ENCODE results near the gene ANO4.
"Not testable (repeated sequence)": the region's sequence is repeated elsewhere in the genome, so short reads cannot be mapped to it uniquely, and the experiment has no call there.

The ANO4 gene

GRCh38 chr12:101062508-101062907, 267.9 kb downstream of the ANO4 start:
- not testable (repeated sequence) for H3K4me1 ChIP-seq (ENCODE audit: control insufficient read depth, insufficient read depth, low read length, poor library complexity, severe bottlenecking); H3K27me3 ChIP-seq (replicated peaks; ENCODE audit: control insufficient read depth, insufficient read depth, low read length, poor library complexity, severe bottlenecking)

GRCh38 chr12:101064721-101065120, 270.1 kb downstream of the ANO4 start:
- no peak overlapping the region for H3K27ac ChIP-seq (ENCODE audit: insufficient read depth, low read length, poor library complexity, severe bottlenecking)
- no peak for DNase-seq
- no peaks in the 10 kb centered on the region for H3K9me3 ChIP-seq (ENCODE audit: control insufficient read depth, low read length)
- H3K4me3 ChIP-seq (ENCODE audit: insufficient read depth, low read depth, low read length, poor library complexity, severe bottlenecking) = no peak overlapping the region
- H3K27me3 ChIP-seq (replicated peaks; ENCODE audit: control insufficient read depth, insufficient read depth, low read length, poor library complexity, severe bottlenecking) = no peaks in the 10 kb centered on the region
- H3K36me3 ChIP-seq (ENCODE audit: control insufficient read depth, insufficient read depth, low read length) = no peaks in the 10 kb centered on the region
- no peaks in the 10 kb centered on the region for H3K4me1 ChIP-seq (ENCODE audit: control insufficient read depth, insufficient read depth, low read length, poor library complexity, severe bottlenecking)

More at GRCh38 chr12:101062508-101062907, 267.9 kb downstream of the ANO4 start:
- not testable (repeated sequence) for H3K27ac ChIP-seq (ENCODE audit: insufficient read depth, low read length, poor library complexity, severe bottlenecking); H3K36me3 ChIP-seq (ENCODE audit: control insufficient read depth, insufficient read depth, low read length); H3K4me3 ChIP-seq (ENCODE audit: insufficient read depth, low read depth, low read length, poor library complexity, severe bottlenecking); H3K9me3 ChIP-seq (ENCODE audit: control insufficient read depth, low read length); DNase-seq

GRCh38 chr12:101066489-101066888, 271.9 kb downstream of the ANO4 start:
- H3K4me1 ChIP-seq (ENCODE audit: control insufficient read depth, insufficient read depth, low read length, poor library complexity, severe bottlenecking) = no peaks in the 10 kb centered on the region
- no peaks in the 10 kb centered on the region for H3K27me3 ChIP-seq (replicated peaks; ENCODE audit: control insufficient read depth, insufficient read depth, low read length, poor library complexity, severe bottlenecking)
- H3K36me3 ChIP-seq (ENCODE audit: control insufficient read depth, insufficient read depth, low read length) = no peaks in the 10 kb centered on the region
- H3K9me3 ChIP-seq (ENCODE audit: control insufficient read depth, low read length) = no peaks in the 10 kb centered on the region
- no peak overlapping the region for H3K27ac ChIP-seq (ENCODE audit: insufficient read depth, low read length, poor library complexity, severe bottlenecking)
- no peak overlapping the region for H3K4me3 ChIP-seq (ENCODE audit: insufficient read depth, low read depth, low read length, poor library complexity, severe bottlenecking)
- no peak for DNase-seq

DNA sequence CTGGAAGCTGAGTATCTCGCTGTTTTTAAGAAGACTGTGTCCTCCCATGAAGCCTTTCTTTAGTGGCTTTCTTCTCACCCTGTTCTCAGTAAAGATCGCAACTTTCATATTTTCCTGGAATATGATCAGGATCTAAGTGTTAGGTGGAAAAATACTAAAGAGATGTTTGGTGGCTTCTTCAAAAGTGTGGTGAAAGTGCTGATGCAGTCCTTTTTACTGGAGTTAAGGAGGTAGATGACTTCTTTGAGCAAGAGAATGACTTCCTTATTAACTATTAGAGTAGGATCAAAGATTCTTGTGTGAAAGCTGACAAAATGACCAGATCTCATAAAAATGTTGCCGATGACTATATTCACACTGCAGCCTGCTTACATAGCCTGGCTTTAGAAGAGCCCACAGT, 273.8 kb downstream of the ANO4 start:
- Histone ChIP-seq H3K4me3 (ENCODE audit: insufficient read depth, low read depth, low read length, poor library complexity, severe bottlenecking) (no peak overlapping the region), H3K27ac (ENCODE audit: insufficient read depth, low read length, poor library complexity, severe bottlenecking) (no peak overlapping the region), H3K4me1 (ENCODE audit: control insufficient read depth, insufficient read depth, low read length, poor library complexity, severe bottlenecking) (no peaks in the 10 kb centered on the region), H3K27me3 (replicated peaks; ENCODE audit: control insufficient read depth, insufficient read depth, low read length, poor library complexity, severe bottlenecking) (no peaks in the 10 kb centered on the region), H3K36me3 (ENCODE audit: control insufficient read depth, insufficient read depth, low read length) (no peaks in the 10 kb centered on the region), H3K9me3 (ENCODE audit: control insufficient read depth, low read length) (no peaks in the 10 kb centered on the region)
- DNase-seq = no peak

DNA sequence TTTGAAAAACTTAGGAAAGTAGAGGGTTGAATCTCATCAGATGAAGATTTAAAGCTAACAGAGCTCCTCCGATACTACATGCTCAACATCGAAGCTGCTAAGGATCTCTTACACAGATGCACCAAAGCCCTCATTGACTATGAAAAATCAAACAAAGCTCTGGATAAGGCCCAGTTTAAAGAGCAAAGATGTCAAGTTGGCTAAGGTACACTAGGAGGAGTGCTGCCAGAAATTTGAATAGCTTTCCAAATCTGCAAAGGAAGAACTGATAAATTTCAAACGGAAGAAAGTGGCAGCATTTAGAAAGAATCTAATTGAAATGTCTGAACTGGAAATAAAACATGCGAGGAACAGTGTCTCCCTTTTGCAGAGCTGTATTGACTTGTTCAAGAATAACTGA, 274.3 kb downstream of the ANO4 start:
- no peaks in the 10 kb centered on the region for H3K4me1 ChIP-seq (ENCODE audit: control insufficient read depth, insufficient read depth, low read length, poor library complexity, severe bottlenecking)
- H3K36me3 ChIP-seq (ENCODE audit: control insufficient read depth, insufficient read depth, low read length) = no peaks in the 10 kb centered on the region
- no peak for DNase-seq
- H3K9me3 ChIP-seq (ENCODE audit: control insufficient read depth, low read length) = no peaks in the 10 kb centered on the region
- no peaks in the 10 kb centered on the region for H3K27me3 ChIP-seq (replicated peaks; ENCODE audit: control insufficient read depth, insufficient read depth, low read length, poor library complexity, severe bottlenecking)
- H3K27ac ChIP-seq (ENCODE audit: insufficient read depth, low read length, poor library complexity, severe bottlenecking) = no peak overlapping the region
- H3K4me3 ChIP-seq (ENCODE audit: insufficient read depth, low read depth, low read length, poor library complexity, severe bottlenecking) = no peak overlapping the region

DNA sequence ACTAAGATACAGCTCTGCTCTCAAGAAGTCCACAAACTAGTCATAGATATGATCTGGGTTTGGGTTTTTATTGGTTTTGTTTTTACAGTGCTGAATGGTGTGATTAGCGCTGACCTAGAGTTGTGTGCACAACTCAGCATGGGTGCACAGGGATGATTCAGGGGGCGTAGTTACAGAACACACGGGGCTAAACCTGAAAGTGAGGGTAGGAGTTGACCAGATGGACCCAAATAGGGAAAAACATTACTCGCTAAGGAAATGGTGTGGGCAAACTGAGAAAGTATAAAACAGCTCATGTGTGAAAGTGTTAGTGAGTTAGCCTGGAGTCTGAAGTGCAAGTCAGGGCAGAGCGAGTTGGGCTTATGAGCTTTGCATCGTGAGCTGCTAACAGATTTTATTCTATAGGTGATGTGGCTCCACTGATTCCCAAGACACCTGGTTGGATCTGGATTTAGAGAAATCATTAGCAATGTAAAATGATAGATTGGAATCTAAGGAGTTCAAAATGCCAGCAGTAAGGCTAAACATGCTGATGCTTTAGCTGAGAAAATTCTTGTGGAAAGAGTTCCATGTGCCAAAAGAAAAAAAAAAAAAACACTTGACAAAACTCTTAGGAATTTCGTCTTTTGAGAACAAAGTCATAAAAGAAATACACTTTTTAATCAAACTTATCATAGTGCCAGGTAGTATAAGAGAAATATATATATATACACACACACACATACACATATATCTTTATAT, 280.5 kb downstream of the ANO4 start:
- Histone ChIP-seq H3K36me3 (ENCODE audit: control insufficient read depth, insufficient read depth, low read length) (no peaks in the 10 kb centered on the region), H3K27me3 (replicated peaks; ENCODE audit: control insufficient read depth, insufficient read depth, low read length, poor library complexity, severe bottlenecking) (no peaks in the 10 kb centered on the region), H3K27ac (ENCODE audit: insufficient read depth, low read length, poor library complexity, severe bottlenecking) (no peak overlapping the region), H3K4me1 (ENCODE audit: control insufficient read depth, insufficient read depth, low read length, poor library complexity, severe bottlenecking) (no peaks in the 10 kb centered on the region), H3K4me3 (ENCODE audit: insufficient read depth, low read depth, low read length, poor library complexity, severe bottlenecking) (no peak overlapping the region), H3K9me3 (ENCODE audit: control insufficient read depth, low read length) (no peaks in the 10 kb centered on the region)
- DNase-seq = no peak

DNA sequence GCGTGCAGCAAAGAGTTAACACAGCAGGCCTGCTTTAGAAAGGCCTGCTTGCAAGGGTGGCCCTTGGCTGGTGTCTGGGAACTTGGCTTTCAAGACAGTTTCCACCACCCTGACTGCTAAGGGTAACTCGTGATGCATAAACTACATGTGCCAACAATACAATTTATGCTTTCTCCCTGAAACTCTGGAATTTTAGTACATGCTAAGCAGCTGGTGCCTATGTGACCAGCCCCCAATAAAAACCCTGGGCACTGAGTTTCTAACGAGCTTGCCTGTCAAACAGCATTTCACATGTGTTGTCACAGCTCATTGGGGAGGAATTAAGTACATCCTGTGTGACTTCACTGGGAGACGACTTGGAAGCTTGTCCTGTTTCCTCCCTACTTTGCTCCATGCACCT, 282.3 kb downstream of the ANO4 start:
- Histone ChIP-seq H3K27ac (ENCODE audit: insufficient read depth, low read length, poor library complexity, severe bottlenecking) (no peak overlapping the region), H3K36me3 (ENCODE audit: control insufficient read depth, insufficient read depth, low read length) (no peaks in the 10 kb centered on the region), H3K4me1 (ENCODE audit: control insufficient read depth, insufficient read depth, low read length, poor library complexity, severe bottlenecking) (no peaks in the 10 kb centered on the region), H3K27me3 (replicated peaks; ENCODE audit: control insufficient read depth, insufficient read depth, low read length, poor library complexity, severe bottlenecking) (no peaks in the 10 kb centered on the region), H3K4me3 (ENCODE audit: insufficient read depth, low read depth, low read length, poor library complexity, severe bottlenecking) (no peak overlapping the region), H3K9me3 (ENCODE audit: control insufficient read depth, low read length) (no peaks in the 10 kb centered on the region)
- no peak for DNase-seq

GRCh38 chr12:101077791-101078528, 283.4 kb downstream of the ANO4 start:
- no peak for DNase-seq
- H3K9me3 ChIP-seq (ENCODE audit: control insufficient read depth, low read length) = no peaks in the 10 kb centered on the region
- H3K4me3 ChIP-seq (ENCODE audit: insufficient read depth, low read depth, low read length, poor library complexity, severe bottlenecking) = no peak overlapping the region
- no peaks in the 10 kb centered on the region for H3K27me3 ChIP-seq (replicated peaks; ENCODE audit: control insufficient read depth, insufficient read depth, low read length, poor library complexity, severe bottlenecking)
- no peak overlapping the region for H3K27ac ChIP-seq (ENCODE audit: insufficient read depth, low read length, poor library complexity, severe bottlenecking)
- H3K4me1 ChIP-seq (ENCODE audit: control insufficient read depth, insufficient read depth, low read length, poor library complexity, severe bottlenecking) = no peaks in the 10 kb centered on the region
- H3K36me3 ChIP-seq (ENCODE audit: control insufficient read depth, insufficient read depth, low read length) = no peaks in the 10 kb centered on the region

GRCh38 chr12:101078536-101079285, 284.1 kb downstream of the ANO4 start:
- Histone ChIP-seq H3K27me3 (replicated peaks; ENCODE audit: control insufficient read depth, insufficient read depth, low read length, poor library complexity, severe bottlenecking) (no peaks in the 10 kb centered on the region), H3K4me1 (ENCODE audit: control insufficient read depth, insufficient read depth, low read length, poor library complexity, severe bottlenecking) (no peaks in the 10 kb centered on the region), H3K36me3 (ENCODE audit: control insufficient read depth, insufficient read depth, low read length) (no peaks in the 10 kb centered on the region), H3K9me3 (ENCODE audit: control insufficient read depth, low read length) (no peaks in the 10 kb centered on the region), H3K4me3 (ENCODE audit: insufficient read depth, low read depth, low read length, poor library complexity, severe bottlenecking) (no peak overlapping the region), H3K27ac (ENCODE audit: insufficient read depth, low read length, poor library complexity, severe bottlenecking) (no peak overlapping the region)
- DNase-seq = no peak

DNA sequence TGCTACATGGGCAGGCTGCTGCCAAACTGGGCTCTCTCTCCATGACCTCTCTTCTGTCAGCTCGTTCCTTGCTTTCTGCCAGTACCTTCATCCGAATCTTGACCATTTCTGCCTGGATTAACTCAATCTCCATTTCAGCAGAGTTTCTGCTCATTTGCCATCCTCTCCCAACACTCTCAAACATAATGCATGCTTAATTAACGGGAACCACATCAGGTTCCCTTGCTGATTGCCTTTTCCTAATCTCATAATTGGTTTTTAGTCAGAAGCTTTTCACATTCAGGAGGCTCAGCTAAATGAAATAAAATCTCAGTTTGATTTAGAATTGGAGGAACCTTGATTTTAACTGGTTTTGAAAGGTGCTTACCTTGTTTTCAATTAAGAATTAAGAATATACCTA, 288.1 kb downstream of the ANO4 start:
- H3K9me3 ChIP-seq (ENCODE audit: control insufficient read depth, low read length) = no peaks in the 10 kb centered on the region
- H3K36me3 ChIP-seq (ENCODE audit: control insufficient read depth, insufficient read depth, low read length) = no peaks in the 10 kb centered on the region
- no peak overlapping the region for H3K4me3 ChIP-seq (ENCODE audit: insufficient read depth, low read depth, low read length, poor library complexity, severe bottlenecking)
- H3K4me1 ChIP-seq (ENCODE audit: control insufficient read depth, insufficient read depth, low read length, poor library complexity, severe bottlenecking) = no peaks in the 10 kb centered on the region
- no peak overlapping the region for H3K27ac ChIP-seq (ENCODE audit: insufficient read depth, low read length, poor library complexity, severe bottlenecking)
- no peak for DNase-seq
- no peaks in the 10 kb centered on the region for H3K27me3 ChIP-seq (replicated peaks; ENCODE audit: control insufficient read depth, insufficient read depth, low read length, poor library complexity, severe bottlenecking)

All from effector memory CD4-positive, alpha-beta T cell (primary cell).